Measurements from ENCODE around the gene RIMOC1.

DNA sequence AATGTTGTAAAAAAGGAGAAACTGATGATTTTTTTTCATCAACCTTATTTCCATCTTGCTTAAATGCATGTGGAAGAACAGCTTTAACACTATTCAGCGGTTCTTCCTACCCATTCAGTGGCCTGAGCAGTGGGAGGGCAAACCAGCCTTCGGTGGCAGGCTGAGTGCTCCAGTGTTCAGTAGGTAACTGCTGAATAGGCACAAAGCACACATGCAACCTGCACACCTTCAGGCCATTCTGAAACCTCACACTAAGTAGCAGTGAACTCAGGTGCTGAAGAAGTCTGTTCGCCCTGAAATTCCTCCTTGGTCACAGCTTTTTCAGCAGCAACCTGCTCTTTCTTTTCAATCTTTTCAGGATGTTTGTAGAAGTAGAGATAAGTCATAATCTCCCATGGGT is 47.1 kb downstream of the RIMOC1 start:
- TF ChIP-seq, protein P1, sequence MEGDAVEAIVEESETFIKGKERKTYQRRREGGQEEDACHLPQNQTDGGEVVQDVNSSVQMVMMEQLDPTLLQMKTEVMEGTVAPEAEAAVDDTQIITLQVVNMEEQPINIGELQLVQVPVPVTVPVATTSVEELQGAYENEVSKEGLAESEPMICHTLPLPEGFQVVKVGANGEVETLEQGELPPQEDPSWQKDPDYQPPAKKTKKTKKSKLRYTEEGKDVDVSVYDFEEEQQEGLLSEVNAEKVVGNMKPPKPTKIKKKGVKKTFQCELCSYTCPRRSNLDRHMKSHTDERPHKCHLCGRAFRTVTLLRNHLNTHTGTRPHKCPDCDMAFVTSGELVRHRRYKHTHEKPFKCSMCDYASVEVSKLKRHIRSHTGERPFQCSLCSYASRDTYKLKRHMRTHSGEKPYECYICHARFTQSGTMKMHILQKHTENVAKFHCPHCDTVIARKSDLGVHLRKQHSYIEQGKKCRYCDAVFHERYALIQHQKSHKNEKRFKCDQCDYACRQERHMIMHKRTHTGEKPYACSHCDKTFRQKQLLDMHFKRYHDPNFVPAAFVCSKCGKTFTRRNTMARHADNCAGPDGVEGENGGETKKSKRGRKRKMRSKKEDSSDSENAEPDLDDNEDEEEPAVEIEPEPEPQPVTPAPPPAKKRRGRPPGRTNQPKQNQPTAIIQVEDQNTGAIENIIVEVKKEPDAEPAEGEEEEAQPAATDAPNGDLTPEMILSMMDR (IDR thresholded peaks at IDR 0.05) = no peak
- TF ChIP-seq POLR2A (IDR thresholded peaks at IDR 0.05) = no peak

Data from thyroid gland (tissue), 4 donors.